ENCODE results near the gene RNF121.
A peak's percentile ranks its signal among the peaks of the same experiment; 100 is the strongest.

The RNF121 gene

DNA sequence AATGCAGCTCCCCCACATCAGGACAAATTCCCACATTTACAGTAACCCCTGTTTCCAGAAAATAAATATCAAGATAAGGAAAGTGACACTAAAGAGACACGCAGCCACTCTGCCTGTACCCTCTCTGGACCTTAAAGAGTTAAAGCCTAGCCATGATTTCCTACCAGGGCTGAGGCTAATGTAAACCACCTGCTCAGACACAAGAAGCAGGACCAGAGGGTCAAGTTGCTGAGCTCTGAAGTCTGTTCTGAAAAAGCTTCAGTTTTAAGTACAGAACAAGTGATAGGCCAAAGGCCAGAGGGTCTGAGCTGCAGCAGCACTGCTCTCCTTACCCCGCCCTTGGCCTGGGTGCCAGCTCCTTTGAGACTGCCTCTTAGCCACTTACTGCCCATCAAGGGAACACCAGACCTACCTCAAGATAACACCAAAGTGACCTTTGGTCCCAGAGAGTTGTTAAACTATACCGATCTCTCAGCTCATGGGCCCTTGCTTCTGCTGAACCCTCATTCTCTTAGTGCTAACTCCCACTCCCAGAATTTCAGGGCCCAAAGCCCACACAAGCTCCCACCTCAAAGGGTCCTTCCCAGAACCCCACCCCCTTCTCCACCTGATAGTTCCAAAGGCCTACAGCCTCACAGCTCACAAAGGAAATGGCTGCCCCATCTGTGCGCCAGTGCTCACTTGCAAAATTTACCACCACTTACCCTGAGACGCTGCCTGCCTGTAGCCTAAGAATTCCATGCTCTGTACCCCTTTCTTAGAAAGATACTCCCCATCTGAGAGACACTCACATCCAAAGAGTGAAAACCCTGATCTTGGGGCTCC, 110.4 kb downstream of the RNF121 start:
- DNase-seq, result peak; percentile 38

- DNase-seq, result peak; percentile 32
Observed at GRCh38 chr11:72039856-72040401, 111.1 kb downstream of the RNF121 start.

DNA sequence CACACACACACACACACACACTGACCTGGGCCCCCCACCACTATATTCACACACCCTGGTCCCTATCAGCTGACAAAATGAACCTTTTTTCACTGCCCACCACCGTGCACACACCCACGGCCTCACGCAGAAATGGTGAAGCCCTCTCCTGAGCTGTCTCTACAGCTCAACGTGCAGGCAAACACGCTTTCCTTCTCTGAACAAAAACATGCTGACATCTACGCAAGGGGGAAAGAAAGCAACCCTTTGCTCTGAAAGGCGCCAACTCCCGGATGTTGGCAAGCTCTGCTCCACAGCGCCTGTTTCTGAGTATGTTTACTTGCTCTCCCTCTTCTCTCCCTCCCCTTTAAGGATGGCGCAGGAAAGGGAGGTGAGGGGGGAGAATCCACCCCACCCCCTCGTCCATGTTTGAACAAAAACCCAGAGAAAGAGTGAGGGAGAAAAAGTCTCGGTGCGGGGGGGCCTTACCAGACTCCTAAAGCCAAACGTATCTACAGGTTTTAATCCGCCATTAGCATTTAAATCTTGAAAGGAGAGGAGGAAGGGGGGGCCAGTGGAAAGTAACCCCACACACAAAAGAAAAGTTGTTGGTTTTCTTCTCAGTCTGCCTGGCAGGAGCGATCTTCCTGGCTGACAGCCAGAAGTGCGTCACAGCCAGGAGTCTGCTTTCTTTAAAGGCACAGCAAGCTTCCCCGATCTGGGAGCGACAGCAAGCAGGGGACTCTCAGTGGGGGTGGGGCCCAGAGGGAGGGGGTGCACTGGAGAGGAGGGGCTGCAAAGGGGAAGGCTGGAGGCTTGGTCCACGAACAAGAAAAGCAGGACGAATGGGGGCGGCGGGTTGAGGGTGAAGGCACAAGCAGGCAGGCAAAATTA, 111.9 kb downstream of the RNF121 start:
- DNase-seq, result peak; percentile 98

DNA sequence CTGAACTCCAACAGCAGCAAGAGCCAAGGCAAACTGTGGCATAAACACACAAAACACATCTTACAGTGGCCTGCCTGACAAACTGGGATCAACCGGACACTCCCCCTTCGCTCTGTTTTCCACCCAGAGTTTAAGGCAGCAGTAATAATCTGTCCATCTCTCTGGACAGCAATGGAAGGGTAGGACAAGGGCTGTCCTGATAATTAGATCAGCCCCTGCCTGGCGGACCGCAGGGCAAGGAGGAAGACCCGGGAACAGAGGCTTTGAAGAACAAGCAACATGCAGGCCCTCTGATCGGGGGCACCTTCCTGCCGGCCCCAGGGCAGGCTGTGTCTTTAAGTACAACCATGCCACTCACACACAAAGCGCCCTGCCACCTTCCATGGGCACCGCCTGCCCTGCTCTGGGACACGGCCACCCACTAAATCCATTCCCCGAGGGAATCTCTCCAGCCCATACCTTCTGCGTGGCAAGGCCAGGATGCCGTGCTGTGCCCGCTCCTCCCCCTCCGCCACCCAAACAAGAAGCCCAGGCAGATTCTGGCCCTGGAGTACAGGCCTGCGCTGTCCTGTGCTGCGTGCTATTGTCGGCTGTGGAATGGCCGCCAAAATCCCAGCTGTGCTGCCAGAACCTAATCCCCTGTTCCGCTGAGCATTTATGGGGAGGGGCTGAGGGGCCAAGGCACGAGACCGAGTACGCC, 112.7 kb downstream of the RNF121 start:
- peak; percentile 91 for DNase-seq

GRCh38 chr11:72042064-72042745, 113.4 kb downstream of the RNF121 start:
- no peak for DNase-seq

DNA sequence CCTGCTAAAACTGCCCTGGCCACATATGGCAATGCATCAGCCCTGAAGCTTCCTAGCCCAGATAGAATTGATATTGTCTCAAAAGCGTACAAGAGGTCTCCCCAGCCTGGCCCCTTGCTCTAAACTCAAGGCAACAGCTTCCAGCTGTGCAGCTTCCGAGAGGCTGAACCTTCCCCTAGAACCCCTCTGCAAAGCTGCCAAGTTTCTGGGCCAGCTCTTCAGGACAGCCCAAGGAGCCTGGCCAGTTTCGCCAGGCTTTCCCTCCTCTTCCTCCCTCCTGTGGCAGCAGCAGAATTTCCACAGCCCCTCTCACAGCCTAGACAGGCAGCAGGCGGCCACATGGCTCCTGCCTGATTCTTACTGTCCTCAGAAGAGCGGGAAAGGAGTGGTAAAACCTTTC, 117.0 kb downstream of the RNF121 start:
- DNase-seq, result peak; percentile 35

All from femur (tissue), 1 donor.